HG03521 (cell line): Measurements from ENCODE around the gene KRTAP10-4.
"Not testable (repeated sequence)": the region's sequence is repeated elsewhere in the genome, so short reads cannot be mapped to it uniquely, and the experiment has no call there.

Source experiments
- ATAC-seq: cut with Tn5 transposase; IDR thresholded peaks from one replicate; pipeline ENCODE4 v1.9.1; 2021; ENCODE audit warnings: mild to moderate bottlenecking, moderate library complexity; ENCODE audit not compliant: unreplicated experiment

Gene KRTAP10-4

DNA sequence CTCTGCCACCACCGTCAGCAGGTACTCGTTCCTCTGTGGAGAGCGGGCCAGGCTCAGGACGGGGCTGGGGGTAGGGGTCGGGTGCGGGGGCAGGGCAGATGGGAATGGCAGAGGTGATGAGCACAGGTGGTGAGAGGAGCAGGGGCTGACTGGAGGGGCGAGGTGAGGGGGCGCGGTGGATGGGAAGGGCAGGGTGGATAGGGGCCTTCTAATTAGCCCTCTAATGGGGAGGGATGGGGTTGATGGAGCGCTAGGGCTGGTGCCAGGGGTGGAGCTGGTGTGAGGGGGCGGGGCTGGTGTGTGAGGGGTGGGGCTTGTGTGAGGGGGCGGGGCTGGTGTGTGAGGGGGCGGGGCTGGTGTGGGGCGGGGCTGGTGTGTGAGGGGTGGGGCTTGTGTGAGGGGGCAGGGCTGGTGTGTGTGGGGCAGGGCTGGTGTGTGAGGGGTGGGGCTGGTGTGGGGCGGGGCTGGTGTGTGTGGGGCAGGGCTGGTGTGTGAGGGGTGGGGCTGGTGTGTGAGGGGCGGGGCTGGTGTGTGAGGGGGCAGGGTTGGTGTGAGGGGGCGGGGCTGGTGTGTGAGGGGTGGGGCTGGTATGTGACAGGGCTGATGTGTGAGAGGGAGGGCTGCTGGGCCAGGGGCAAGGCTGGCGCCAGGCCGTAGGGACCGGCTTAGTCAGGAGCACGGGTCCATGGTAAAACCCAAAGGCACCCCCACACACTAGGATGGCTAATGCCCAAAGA lies 39.5 kb upstream of the KRTAP10-4 start:
- ATAC-seq, result no peak

- no peak for ATAC-seq
Measured at GRCh38 chr21:44534688-44535087, 38.8 kb upstream of the KRTAP10-4 start.

DNA sequence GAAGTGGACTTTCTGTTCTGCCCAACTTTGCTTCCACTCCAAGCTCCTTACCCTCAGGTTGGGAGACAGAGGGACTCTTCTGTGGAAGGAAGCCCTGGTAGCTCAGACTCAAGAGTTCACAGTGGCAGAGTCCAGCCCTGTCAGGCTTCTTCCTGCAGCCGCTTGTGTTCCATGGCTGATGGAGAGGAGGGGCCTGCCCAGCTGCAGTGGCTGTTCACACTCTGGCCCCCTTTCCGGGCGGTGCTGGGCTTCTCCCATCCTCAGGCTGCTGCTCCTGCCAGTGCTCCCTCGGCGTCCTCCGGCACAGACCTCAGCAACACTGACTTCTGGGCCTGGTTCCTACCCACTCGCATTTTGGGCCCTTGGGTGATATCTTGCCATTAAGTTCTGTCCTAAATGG lies 37.6 kb upstream of the KRTAP10-4 start:
- no peak for ATAC-seq

DNA sequence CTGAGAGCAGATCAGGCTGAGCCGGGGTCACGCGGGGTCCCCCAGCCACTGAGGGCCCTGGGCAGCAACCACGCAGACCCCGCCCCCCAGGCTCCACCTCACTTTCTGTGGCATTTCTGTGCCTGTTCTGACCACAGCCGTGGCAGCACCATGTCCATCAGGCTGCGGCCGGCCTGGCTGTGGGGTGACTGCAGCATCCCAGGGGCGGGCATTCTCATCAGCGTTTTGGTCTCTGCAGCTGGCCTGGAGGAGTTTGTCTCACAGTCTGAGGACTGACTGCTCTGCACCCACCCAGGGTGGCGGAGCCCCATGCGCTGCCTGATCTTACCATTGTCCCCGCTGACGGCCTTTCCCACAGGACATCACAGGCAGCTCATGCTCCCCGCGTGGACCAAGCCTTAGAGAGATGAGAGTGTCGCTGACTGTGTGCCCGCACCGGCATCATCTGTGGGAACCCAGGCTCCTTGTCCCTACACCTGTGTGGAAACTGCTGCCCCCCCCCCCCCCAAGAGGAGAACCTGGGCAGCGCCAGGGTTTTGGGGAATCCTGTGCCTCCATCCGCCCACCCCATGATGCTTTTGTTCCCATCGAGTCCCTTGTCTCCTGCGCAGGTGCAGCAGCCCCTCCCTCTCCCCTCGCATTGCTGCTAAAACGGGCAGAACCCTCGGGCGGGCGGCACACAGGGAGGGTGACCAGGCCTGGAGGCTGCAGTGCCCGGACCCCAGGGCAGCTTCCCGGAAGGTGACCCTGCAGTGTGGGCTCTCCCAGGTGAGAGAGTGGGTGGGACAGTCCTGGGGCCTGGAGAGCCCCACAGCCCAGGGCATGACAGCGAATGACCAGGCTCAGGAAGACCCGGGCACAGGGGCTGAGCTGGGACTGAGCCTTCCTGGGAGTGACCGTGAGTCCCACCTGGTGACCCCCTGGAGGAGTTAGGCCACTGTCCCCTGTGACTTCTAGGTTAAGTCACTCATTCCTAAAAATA lies 35.3 kb upstream of the KRTAP10-4 start:
- ATAC-seq, result no peak

- ATAC-seq, result no peak
Measured at GRCh38 chr21:44539046-44539445, 34.5 kb upstream of the KRTAP10-4 start.

GRCh38 chr21:44539991-44540666 lies 33.4 kb upstream of the KRTAP10-4 start, which contains the start of gene KRTAP10-1:
Gene KRTAP10-1, minus strand, starts transcription at chr21:44540195. Its CDS starts 45 bp downstream, at chr21:44540150.
- no peak for ATAC-seq

GRCh38 chr21:44540741-44541288 lies 32.7 kb upstream of the KRTAP10-4 start:
- ATAC-seq, result no peak

DNA sequence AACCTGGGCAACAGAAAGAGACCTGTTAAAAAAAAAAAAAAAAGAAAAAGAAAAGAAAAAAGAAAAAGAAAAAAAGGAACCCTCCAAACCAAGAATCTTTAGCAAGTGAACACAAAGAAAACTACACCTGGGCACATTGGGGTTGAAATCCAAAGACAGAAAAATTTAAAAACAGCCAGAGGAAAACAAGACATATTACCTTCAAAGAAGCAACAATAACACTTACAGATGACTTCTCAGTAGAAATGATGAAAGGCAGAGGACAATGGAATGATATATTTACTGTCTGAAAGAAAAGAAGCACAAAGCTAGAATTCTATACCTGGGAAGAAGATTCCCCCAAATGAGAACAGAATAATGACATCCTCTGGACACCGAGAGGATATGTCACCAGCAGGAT lies 30.8 kb upstream of the KRTAP10-4 start:
- no peak for ATAC-seq

DNA sequence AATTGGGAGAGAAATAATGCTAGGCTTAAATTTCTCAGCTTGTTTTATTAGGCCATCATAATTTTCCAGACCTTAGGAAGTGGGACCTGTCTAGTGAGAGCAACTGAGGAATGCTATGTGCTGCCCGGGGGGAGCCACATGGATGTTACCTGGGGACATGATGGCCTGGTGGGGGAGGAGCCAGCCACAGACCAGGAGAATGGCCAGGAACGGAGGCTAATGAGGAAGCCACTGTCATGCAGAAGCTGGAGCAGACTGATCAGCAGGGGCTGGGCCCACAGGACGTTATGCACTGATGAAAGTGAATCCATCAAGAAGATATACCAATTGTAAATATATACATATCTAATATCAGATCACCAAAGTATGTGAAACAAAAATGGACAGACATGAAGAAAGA lies 29.0 kb upstream of the KRTAP10-4 start:
- no peak for ATAC-seq

GRCh38 chr21:44547656-44548331 lies 25.7 kb upstream of the KRTAP10-4 start:
- no peak for ATAC-seq

DNA sequence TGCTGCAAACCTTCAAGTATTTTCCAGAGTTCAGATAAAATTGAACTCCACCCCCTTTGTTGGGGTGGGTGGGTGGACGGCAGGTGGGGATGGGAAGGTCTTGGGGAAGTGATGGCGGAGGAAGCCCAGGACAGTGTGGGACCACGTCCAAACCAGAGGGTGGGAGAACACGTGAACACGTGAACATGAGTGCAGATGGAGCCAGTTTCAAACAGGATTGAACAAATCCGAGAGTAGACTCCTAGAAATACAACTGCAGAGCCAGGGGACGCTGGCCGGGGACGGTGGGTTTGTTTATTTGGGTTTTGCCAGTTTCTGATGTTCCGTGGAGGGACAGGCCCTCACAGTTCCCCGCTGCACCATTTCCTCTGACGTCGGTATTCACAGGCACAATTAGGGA lies 25.1 kb upstream of the KRTAP10-4 start:
- ATAC-seq, result no peak

- ATAC-seq, result no peak
Measured at GRCh38 chr21:44548922-44549321, 24.6 kb upstream of the KRTAP10-4 start.

- ATAC-seq, result no peak
Measured at GRCh38 chr21:44549525-44550211, 23.9 kb upstream of the KRTAP10-4 start.

DNA sequence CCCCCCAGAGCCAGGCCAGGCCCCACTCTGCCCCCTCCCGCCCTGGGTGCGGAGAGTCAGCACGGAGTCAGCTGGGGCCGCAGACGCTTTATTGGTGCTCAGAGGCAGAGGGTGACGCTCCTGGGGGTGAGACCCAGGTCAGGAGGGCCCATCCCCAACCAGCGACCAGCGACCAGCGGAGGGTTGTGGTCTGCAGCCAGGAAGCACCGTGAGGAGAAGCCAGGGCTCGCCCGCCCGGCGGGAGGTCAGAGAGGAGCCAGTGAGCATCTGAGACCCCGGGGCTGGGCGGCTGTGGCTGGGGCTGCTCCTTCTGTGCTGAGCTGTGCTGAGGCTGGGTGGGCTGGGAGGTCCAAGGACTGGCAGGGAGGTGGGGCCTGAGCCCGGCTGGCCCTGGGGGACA lies 23.2 kb upstream of the KRTAP10-4 start:
- not testable (repeated sequence) for ATAC-seq

DNA sequence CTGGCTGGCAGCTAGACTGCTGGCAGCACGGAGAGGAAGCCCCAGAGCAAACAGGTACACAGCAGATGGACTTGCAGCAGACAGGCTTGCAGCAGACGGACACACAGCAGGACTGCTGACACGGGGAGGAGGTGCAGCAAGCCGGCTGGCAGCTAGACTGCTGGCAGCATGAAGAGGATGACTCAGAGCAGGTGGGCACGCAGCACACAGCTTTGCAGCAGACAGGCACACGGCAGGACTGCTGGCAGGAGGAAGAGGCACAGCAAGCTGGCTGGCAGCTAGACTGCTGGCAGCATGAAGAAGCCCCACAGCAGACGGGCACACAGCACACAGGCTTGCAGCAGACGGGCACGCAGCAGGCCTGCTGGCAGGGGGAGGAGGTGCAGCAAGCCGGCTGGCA lies 22.7 kb upstream of the KRTAP10-4 start:
- no peak for ATAC-seq

DNA sequence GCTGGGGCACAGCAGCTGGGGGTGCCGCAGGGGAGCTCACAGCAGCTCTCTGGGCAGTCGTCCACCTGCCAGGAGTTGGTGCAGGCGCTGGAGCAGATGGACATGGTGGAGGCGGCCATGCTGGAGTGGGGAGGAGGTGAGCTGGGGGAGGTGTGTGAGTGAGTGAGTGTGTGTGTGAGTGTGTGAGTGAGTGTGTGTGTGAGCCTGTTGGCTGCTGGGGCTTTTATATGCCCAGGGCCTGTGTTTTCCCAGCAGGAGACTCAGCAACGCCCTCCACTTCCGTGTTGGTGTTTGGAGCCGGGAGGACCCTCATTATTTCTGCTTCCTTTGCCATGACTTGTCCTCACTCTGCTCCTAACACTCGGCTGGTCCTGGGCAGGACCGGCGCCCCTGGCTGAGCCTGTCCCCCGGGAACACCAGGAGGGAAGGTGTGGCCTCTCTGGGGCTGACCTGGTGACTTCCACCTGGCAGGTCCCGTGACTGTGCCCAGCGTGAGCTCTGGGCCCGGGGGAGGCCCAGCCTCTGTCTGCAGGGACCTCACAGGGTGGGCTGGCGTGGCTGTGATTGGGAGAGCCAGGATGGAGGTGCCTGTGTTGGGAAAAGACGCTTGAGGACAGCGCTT lies 22.1 kb upstream of the KRTAP10-4 start, which contains the start of gene KRTAP10-2:
Gene KRTAP10-2 (minus strand): TSS at position 166 of the 622 bp plus-strand sequence. CDS start 47 bp downstream, at position 119.
- ATAC-seq, result no peak

- ATAC-seq, result no peak
Measured at GRCh38 chr21:44552136-44552535, 21.4 kb upstream of the KRTAP10-4 start.

DNA sequence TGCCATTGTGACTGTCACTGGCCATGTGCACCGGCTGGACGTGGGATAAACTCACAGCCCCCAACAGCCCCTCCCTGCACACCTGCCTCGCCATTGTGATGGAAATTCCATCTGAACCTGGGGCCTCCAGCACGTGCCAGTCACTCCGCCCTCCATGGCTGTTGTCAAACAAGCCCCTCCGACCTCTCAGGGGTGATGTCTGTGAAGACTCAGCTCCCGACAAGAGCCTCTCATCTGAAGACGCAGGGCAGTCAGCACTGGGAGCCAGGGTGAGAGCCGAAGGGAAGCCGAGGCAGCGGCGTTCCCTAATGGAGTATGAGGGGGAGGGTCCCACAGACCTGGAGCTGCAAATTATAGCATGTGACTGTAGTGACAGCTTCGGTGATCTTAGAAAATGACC lies 20.8 kb upstream of the KRTAP10-4 start:
- no peak for ATAC-seq

GRCh38 chr21:44555200-44555875 lies 18.2 kb upstream of the KRTAP10-4 start:
- ATAC-seq, result no peak
